Esophagus (tissue), 2 donors: Measurements from ENCODE around the gene PRR20G. TPM values are rescaled to one million over a fixed set of nuclear protein-coding genes. Genes with fewer than 3 reads are reported as not detected.
"Not testable (repeated sequence)": the region's sequence is repeated elsewhere in the genome, so short reads cannot be mapped to it uniquely, and the experiment has no call there.

ENCODE experiments used
- H3K27ac ChIP-seq, 2 donors: one replicate each; pipeline ENCODE4 v1.5.1; 2013; ENCODE audit warnings: low read depth in 2 of 2, mild to moderate bottlenecking in 2 of 2, inconsistent platforms in 1 of 2, low read length in 1 of 2, moderate library complexity in 1 of 2
- H3K27me3 ChIP-seq, 2 donors: one replicate each; pipeline ENCODE4 v1.6.1; 2013; ENCODE audit warnings: low read length in 2 of 2, control low read depth in 1 of 2, mild to moderate bottlenecking in 1 of 2; ENCODE audit not compliant: insufficient read depth in 2 of 2, control insufficient read depth in 1 of 2
- H3K36me3 ChIP-seq, 2 donors: one replicate each; pipeline ENCODE4 v1.6.1; 2013; ENCODE audit warnings: low read length in 1 of 2; ENCODE audit not compliant: control insufficient read depth in 2 of 2, insufficient read depth in 2 of 2
- H3K4me1 ChIP-seq, 2 donors: one replicate each; pipeline ENCODE4 v1.6.1; 2013; ENCODE audit warnings: low read length in 1 of 2; ENCODE audit not compliant: control insufficient read depth in 2 of 2, insufficient read depth in 2 of 2
- H3K4me3 ChIP-seq, 2 donors: one replicate each; pipeline ENCODE4 v1.5.1; 2013; ENCODE audit warnings: low read length in 2 of 2, mild to moderate bottlenecking in 2 of 2, low read depth in 1 of 2, moderate library complexity in 1 of 2
- H3K9me3 ChIP-seq, 2 donors: one replicate each; pipeline ENCODE4 v1.6.1; 2013; ENCODE audit warnings: mild to moderate bottlenecking in 2 of 2, low read depth in 1 of 2, low read length in 1 of 2, moderate library complexity in 1 of 2; ENCODE audit not compliant: control insufficient read depth in 2 of 2, insufficient read depth in 1 of 2
- WGBS, 2 donors: extraction: QIAGEN DNeasy Blood & Tissue Kit; methylation state at CpG; one replicate each; pipeline ENCODE4 v1.1.7; 2013; 5-methylcytosine and 5-hydroxymethylcytosine counted together
- polyA plus RNA-seq, 2 donors: library from polyadenylated mRNA; stranded (reverse); fragments of 200-250 nt; gene quantifications; one replicate each; pipeline ENCODE4 v1.2.3, GENCODE V29; 2013
- donor health status: healthy with polysubstance abuse.
- donor health status: Bipolar disorder and iron deficiency.

PRR20G gene
- polyA plus RNA-seq, 2 donors: not detected

DNA sequence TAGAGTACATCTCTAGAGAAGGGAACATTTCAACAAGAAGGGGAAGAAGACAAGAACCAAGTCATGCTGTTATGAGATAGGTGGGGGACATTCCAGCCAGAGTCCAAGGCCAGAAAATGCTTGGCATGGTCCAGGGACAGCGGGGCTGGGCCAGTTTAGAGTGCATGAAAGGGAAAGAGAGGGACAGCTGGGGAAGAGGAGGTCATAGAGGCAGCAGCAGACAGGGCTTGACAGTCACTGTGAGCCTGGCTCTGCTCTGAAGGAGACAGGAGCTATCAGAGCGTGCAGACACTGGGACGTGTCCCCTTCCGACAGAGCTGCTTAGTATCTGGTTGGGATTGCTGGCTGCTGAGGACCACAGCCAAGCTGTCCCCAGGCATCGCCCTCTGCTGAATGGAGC lies 35.7 kb upstream of the PRR20G start:
- 70 to 78% methylated on average over 5 of the region's 5 CpGs for WGBS, 2 donors
- H3K4me3 ChIP-seq: no peak overlapping the region
- H3K27me3 ChIP-seq: no peaks in the 10 kb centered on the region
- H3K4me1 ChIP-seq: no peaks in the 10 kb centered on the region
- H3K27ac ChIP-seq: no peak overlapping the region
- no peaks in the 10 kb centered on the region for H3K36me3 ChIP-seq
- H3K9me3 ChIP-seq: peaks cover 3 to 6% of the 10 kb centered on the region in 2 donors

DNA sequence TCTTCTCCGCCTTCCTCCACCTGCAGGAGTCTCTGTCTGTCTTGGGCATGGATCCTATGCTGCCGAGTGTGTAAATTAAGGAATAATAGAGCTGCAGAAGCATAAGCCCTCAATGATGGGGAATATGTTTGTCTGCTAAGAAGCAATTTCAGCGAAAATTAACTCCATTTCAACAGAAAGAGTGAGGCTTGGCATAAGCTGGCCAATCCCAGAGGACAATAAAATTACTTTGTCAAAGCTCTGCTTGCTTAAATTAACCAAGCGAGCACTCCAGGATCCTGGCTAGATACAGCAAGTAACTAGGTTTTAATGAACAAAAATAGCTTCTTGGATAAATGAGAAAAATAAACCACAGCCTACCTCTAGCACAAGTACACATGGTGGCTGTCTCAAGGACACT lies 33.5 kb upstream of the PRR20G start:
- Histone ChIP-seq H3K4me3 (no peak overlapping the region), H3K27me3 (no peaks in the 10 kb centered on the region), H3K4me1 (no peaks in the 10 kb centered on the region), H3K27ac (no peak overlapping the region), H3K36me3 (no peaks in the 10 kb centered on the region), H3K9me3 (peaks cover 3 to 6% of the 10 kb centered on the region in 2 donors)
- WGBS, 2 donors: 70 to 74% methylated on average over 4 of the region's 4 CpGs

DNA sequence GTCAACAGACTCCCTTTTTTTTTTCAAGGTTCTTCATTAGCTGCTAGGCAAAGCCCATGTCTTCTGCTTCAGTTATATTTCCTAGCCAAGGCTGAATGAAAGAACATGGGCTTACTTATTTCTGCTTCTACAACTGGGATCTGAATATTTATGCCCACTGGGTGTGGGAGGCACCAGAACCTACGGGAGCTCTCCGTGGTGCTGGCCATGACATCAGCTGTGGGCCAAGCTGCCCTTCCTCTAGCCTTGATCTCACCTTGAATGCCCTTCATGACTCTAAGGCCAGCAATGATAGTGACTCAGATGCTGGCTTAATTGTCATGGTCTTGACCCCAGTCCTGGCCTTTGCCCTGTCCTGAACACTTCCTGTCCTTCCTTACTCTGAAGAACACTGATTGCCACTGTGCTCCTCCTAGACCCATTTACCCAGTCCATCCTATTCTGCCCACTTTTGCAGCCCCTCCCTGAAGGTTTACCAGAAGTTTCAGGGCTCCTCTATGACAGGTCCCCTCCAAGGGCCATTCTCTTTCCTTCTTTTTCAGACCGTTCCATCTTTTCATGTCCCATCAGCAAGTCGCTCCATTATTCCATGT lies 32.8 kb upstream of the PRR20G start:
- no peak overlapping the region for H3K27ac ChIP-seq
- H3K9me3 ChIP-seq: peaks cover 0 to 5% of the 10 kb centered on the region in 2 donors
- H3K27me3 ChIP-seq: no peaks in the 10 kb centered on the region
- WGBS, 2 donors: 67 to 71% methylated on average over 4 of the region's 4 CpGs
- no peaks in the 10 kb centered on the region for H3K4me1 ChIP-seq
- H3K4me3 ChIP-seq: no peak overlapping the region
- H3K36me3 ChIP-seq: no peaks in the 10 kb centered on the region

DNA sequence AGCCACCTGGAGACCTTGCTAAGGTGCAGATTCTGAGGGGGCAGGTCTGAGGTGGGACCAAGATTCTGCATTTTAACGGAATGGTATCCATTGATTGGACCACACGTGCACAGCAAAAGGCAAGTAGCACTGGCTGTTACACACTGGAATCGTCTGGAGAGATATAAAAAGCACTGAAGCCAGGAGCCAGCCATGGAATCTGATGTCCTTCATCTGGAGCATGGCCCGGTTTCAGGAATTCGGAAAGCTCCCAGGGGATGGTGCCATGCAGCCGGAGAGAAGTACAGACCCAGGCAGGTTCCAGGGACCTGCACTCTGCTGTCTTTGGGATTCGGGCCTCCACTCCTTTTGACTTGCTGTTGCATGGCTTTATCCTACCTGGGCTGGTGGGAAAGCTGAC lies 28.8 kb upstream of the PRR20G start:
- H3K4me3 ChIP-seq: no peak overlapping the region
- no peak overlapping the region for H3K27ac ChIP-seq
- H3K36me3 ChIP-seq: no peaks in the 10 kb centered on the region
- H3K9me3 ChIP-seq: peaks cover 0 to 6% of the 10 kb centered on the region in 2 donors
- H3K27me3 ChIP-seq: no peaks in the 10 kb centered on the region
- 75 to 82% methylated on average over 7 of the region's 7 CpGs for WGBS, 2 donors
- H3K4me1 ChIP-seq: no peaks in the 10 kb centered on the region

DNA sequence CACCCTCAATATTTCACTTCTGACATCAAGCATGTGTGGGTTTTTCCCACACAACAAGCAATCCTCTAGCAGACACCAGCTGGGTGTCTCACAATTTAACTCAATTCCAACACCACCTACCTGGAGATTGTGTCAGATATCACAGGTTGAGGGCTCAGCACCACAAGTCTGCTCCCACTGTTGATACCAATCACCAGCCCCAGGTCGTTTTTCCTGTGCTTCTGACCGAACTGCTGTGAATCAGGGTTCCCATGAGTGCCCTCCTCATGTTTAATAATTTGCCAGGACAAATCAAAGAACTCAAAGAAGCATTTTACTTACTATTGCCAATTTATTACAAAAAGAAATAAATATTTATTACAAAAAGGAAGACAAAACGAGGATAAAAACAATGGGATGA lies 25.0 kb upstream of the PRR20G start:
- Histone ChIP-seq H3K27me3 (no peaks in the 10 kb centered on the region), H3K36me3 (no peaks in the 10 kb centered on the region), H3K9me3 (peaks cover 0 to 3% of the 10 kb centered on the region in 2 donors), H3K27ac (no peak overlapping the region), H3K4me3 (no peak overlapping the region), H3K4me1 (no peaks in the 10 kb centered on the region)
- WGBS, 2 donors: 15 to 29% methylated on average over 3 of the region's 3 CpGs

DNA sequence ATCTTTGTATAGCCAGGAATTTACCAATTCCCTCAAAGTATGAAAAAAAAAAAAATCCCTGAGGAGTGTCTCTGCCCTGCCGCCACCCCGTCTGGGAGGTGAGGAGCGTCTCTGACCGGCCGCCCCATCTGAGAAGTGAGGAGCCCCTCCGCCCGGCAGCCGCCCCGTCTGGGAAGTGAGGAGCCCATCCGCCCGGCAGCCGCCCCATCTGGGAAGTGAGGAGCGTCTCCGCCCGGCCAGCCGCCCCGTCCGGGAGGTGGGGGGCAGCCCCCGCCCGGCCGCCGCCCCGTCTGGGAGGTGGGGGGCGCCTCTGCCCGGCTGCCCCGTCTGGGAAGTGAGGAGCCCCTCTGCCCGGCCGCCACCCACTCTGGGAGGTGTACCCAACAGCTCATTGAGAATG lies 21.0 kb upstream of the PRR20G start:
- H3K9me3 ChIP-seq, H3K36me3 ChIP-seq, H3K27me3 ChIP-seq, H3K27ac ChIP-seq, H3K4me3 ChIP-seq, H3K4me1 ChIP-seq: not testable (repeated sequence)
- WGBS, 2 donors: 61 to 89% methylated on average over 3 to 28 of the region's 28 CpGs

DNA sequence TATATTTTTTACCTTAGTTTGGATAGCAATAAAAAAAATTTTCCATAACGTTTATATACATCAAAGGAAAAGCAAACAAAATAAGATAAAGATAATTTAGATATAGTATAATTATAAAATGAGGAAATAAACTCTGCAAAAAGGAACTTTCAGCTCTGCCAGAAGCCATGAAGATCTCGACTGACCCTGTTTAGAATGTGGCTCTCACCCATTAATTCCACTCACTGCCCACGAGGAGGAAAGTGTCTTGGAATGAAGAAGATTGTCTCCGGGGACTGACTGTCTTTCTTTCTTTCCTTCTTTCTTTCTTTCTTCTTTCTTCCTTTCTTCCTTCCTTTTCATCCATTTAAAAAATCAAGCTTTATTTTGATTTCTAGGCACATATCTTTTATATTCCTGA lies 20.1 kb upstream of the PRR20G start:
- Histone ChIP-seq H3K27ac (no peak overlapping the region), H3K27me3 (no peaks in the 10 kb centered on the region), H3K4me1 (peaks cover 0 to 2% of the 10 kb centered on the region in 2 donors), H3K4me3 (no peak overlapping the region), H3K36me3 (no peaks in the 10 kb centered on the region), H3K9me3 (peaks cover 0 to 3% of the 10 kb centered on the region in 2 donors)
- 51 to 56% methylated on average over 4 of the region's 4 CpGs for WGBS, 2 donors

DNA sequence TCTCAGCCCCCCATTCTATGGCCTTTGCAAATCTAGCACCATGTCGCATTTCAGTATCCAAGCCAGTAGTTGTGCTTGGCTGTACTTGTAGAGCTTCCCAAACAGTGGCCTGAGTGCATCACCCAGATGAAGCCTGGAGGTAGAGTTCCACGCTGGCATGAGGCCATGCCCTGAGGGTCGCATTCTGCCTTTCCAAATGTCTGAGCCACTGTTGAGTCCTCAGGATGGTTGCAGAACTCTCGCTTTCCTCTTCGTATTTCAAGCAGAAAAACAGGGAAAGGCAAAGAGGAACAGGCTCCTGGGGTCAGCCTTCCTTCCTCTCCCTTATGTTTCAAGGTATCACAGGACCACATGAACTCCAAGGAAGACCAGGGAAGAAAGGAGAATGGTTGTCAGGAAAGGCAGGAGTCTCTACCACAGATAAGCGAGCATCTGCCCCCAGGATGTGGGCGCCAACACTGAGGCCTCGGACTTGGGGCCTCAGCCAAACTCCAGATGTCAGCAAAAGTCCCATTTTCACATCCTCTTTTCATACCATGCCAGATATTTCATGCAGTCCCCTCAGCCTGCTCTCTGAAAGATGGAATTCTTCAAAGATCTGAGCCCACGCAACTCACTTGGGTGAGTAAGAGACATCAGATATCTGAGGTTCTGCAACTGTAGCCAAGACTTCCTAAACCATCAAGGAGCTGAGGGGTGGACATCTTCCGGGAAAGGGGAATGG lies 19.4 kb upstream of the PRR20G start:
- 64 to 65% methylated on average over 10 of the region's 10 CpGs for WGBS, 2 donors
- Histone ChIP-seq H3K9me3 (no peaks in the 10 kb centered on the region), H3K27ac (no peak overlapping the region), H3K36me3 (no peaks in the 10 kb centered on the region), H3K4me1 (peaks cover 0 to 2% of the 10 kb centered on the region in 2 donors), H3K27me3 (no peaks in the 10 kb centered on the region), H3K4me3 (no peak overlapping the region)

DNA sequence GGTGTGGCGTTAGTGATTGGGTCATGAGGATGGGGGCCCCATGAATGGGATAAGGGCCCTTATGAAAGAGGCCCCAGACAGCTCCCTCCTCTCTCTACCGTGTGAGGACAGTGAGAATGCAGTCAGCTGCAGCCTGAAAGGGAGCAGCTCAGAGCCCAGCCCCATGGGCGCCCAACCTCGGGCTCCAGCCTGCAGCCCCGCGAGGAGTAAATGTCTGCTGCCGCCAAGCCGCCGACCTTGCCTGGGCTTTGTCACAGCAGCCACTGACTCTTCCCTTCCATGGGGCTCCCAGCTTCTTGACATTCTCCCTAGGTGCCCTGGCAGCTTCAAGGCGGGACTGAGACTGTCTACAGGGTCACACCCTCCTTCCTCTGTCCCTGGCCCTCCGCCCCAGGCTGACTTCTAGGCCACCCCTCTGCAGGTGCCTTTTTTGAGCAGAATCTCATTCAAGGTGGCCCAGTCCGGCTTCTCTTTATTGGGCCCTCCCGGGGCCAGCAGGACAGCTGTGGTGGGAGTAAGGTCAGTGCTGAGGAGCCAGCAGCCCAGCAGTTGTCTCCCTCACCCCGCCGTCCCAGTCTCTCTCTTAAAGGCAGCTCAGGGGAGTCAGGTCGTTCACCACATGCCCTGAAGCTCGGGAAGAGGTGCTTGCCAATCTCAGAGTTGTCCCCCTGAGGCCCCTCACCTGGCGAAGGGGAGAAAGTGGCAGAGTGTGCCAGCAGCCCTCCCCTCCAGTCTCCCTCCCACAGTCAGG lies 18.7 kb upstream of the PRR20G start:
- Histone ChIP-seq H3K36me3 (no peaks in the 10 kb centered on the region), H3K4me3 (no peak overlapping the region), H3K4me1 (peaks cover 0 to 2% of the 10 kb centered on the region in 2 donors), H3K27ac (no peak overlapping the region), H3K9me3 (no peaks in the 10 kb centered on the region), H3K27me3 (no peaks in the 10 kb centered on the region)
- WGBS, 2 donors: 79 to 84% methylated on average over 18 of the region's 18 CpGs
